Measurements from ENCODE around the gene CKMT2.

The CKMT2 gene

DNA sequence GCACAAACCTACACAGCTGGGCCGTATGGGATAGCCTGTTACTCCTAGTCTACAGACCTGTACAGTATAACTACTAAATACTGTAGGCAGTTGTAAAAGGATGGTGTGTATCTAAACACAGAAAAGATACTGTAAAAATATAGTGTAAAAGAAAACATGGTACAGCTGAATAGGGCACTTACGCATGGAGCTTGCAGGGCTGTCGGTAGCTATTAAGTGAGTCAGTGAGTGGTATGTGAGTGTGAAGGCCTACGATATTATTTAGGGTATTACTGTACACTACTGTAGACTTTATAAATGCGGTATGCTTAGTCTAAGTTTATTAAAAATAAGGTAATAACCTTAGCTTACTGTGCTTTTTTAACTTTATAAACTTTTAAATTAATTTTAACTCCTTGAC is 69.5 kb downstream of the CKMT2 start:
- in situ Hi-C loops (cut with HindIII; ENCODE audit: low sequenced_read_pairs), result no loop called here

DNA sequence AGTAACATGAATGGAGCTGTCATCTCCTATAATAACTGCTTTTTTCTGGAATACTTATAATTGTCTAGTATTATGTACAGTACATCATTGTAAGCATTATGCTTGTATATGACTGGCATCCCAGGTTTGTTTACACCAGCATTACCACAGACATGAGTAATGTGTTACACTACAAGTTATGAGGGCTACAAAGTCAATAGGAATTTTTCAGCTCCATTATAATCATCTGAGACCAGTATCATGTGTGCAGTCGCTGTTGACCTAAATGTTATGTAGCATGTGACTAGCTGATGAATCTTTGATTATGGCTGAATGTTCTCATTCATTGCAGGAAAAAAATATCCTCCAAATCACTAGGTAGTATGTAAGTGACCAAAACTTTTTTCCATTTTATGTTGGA is 70.4 kb downstream of the CKMT2 start:
- in situ Hi-C loops (cut with HindIII; ENCODE audit: low sequenced_read_pairs), result no loop called here

DNA sequence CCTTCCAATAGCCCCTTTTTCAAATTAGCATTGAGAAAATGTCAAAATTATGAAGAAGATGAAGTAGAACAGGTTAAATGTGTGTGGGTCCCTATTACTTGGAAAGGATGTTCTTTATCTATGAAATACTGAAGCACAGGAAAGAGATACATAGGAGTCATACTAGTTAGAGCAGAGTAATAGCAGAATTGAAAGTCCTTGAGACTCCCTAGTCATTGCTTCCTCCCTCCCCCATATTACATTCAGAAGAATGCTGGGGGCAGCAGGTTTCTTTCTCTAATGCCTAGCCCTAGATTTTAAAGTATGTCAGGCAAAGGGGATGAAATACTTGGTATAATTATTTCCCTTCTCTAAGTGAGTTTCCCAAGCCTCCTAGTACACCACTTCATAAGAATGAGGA is 72.7 kb downstream of the CKMT2 start:
- in situ Hi-C loops (cut with HindIII; ENCODE audit: low sequenced_read_pairs), result no loop called here

DNA sequence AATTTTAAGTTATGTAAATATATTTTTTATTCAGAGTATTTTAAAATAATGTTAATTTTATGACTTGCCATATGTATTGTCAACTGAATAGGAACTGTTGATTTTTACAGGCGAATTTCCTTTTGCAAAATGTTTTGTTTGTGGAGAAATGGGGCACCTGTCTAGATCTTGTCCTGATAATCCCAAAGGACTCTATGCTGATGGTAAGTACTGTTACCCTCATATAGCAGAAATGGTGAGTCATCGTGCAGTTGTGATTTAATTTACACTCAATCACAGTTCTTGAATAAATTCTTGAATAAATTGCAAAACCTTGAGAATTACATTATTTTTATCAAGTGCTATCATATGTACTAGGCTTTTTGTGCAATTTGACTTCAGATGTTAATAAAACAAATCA is 75.7 kb downstream of the CKMT2 start:
- in situ Hi-C loops (cut with HindIII; ENCODE audit: low sequenced_read_pairs), result no loop called here

DNA sequence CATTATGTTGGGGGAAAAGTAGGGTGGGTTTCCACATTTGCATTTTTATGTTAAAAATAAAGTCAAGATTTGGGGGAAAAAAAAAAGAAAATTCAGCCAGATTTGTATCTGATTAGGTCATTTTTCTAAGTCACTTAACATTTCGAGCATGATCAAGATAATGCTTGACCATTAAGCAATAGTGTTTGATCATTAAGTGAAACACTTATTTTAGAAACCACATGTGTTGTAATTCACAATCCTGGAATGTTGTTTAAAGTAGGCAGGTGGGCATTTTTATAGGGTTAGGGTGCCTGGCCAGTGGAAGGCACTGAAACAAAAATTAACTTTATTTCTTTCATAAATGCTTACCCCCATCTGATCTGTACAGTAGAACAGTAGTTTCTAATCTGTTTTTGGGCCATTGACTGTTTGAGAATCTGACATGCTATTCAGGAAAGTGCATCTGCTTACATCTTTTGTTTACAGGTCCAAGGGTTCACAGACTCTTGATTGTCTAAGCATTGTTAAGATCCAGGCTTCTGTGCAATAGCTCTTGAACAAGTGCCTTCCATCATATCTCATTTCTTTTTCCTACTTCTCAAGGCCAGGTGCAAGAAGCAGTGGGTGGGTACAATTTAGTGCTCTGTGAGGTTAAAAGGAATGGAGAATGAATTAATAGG is 77.4 kb downstream of the CKMT2 start:
- in situ Hi-C loops (cut with HindIII; ENCODE audit: low sequenced_read_pairs), result no loop called here

DNA sequence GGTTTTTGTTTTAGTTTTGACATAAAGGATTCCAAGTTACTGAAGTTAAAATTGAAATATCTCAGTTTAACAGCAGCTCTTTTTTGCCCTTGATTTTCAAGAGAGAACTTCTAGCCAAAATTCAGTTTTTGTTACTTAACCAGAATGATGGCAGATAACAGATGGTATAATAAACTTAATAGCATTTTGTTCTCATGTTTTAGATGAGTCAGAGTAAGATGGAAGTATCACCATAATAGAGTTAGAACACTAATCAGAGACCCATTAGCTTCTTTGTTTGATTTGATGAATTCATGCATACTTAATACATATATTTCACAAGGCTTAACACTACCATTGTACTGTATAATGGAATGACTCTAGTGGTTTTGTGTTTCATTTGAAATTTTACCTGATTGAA is 80.2 kb downstream of the CKMT2 start:
- in situ Hi-C loops (cut with HindIII; ENCODE audit: low sequenced_read_pairs), result no loop called here

DNA sequence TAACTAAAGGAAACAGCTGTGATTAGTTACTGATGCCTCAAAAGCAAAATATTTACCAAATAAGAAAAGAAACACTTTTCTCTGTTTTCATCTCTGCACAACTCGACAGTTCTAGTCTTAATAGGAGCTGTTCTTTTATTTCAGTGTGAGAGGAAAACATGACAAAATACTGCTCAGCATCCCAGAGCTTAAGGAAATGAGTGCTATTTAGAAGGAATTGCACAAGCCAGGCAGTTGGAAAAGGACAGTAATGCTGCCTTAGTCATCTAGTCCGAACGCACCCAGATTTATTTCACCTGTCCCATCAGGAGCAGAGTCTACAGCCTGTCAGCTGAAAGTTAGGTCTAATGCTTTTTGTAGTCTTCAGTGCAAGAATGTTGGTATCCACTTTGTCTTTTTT is 80.6 kb downstream of the CKMT2 start:
- in situ Hi-C loops (cut with HindIII; ENCODE audit: low sequenced_read_pairs), result no loop called here

DNA sequence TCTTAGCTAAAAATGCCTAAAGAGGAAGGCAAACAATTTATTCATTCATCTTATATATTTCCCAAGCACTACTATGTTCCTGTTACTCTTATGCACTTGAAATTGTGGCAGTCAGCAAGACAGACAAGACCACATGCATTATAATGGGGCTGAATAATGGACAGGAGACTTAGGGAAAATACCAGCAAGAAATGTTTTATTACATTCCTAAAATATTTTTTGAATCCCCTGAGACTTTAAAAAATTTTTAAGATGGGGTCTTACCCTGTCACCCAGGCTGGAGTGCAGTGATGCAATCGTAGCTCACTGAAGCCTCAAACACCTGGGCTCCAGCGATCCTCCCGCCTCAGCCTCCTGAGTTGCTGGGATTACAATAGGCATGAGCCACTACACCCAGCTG is 81.5 kb downstream of the CKMT2 start:
- in situ Hi-C loops (cut with HindIII; ENCODE audit: low sequenced_read_pairs), result no loop called here

DNA sequence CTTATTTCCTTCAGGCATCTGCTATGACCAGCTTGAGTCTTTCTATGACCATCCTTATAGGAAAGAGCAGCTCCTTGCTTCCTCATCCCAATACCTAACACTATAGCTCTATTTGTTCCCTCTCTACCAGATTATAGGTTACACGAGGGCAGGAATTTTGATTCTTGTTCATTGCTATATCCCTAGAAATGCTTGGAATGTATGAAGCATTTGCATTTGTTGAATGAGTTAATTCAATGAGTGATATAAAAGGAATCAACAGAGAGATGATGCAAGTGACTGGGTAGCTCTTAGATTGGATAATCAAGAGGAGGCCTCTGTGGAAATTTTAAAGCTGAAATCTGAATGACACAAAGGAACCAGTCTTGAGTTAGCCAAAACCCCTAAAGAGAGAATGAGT is 82.2 kb downstream of the CKMT2 start:
- in situ Hi-C loops (cut with HindIII; ENCODE audit: low sequenced_read_pairs), result no loop called here

DNA sequence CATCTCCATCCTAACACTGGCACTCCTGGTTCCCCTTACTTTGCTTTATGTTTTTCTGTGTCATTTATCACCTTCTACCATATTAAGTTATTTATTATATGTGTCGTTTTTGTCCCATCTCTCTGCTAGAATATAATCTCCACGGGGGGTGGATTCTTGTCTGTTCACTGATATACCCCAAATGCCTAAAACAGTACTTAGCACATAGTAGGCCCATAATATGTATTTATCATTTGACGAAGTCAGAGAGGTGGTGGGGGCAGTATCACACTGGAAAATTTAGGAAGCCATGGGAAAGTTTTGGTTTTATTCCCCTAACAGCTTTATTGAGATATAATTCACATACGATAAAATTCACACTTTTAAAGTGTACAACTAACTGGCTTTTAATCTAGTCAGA is 82.7 kb downstream of the CKMT2 start:
- in situ Hi-C loops (cut with HindIII; ENCODE audit: low sequenced_read_pairs), result no loop called here

Measured in DLD1 (cell line).